H1 (cell line): ENCODE data around the gene FGR. TPM values are rescaled to one million over a fixed set of nuclear protein-coding genes. Genes with fewer than 3 reads are reported as not detected.

Experiments used
- CTCF ChIA-PET: fragments of 300-600 bp; sonication (Branson Sonifier 250); formaldehyde crosslinking; loops from one replicate; lab custom pipeline; 2021; ENCODE audit not compliant: partially characterized antibody; lab: Charles Lee
- POLR2A ChIA-PET: fragments of 300-600 bp; sonication (Branson Sonifier 250); formaldehyde crosslinking; loops from one replicate; lab custom pipeline; 2021; ENCODE audit warnings: inconsistent platforms; ENCODE audit not compliant: partially characterized antibody; lab: Charles Lee
- DNase-seq, 2 experiments: peaks; one replicate each; pipeline versions ENCODE4 v3.0.0 to v3.0.0-alpha.2; 2010 to 2022; ENCODE audit warnings: low spot score in 2 of 2, low read depth in 1 of 2, mixed read lengths in 1 of 2
- FAIRE-seq: peaks from 2 replicates; lab custom pipeline; 2011; peaks lifted over from hg19 to GRCh38; lab: Jason Lieb, UNC
- H2AFZ ChIP-seq: 2 replicates; pipeline ENCODE4 v1.8.1; 2012; ENCODE audit warnings: low read length, inconsistent platforms
- H2AK5ac ChIP-seq: 2 replicates; pipeline ENCODE4 v1.6.1; 2013; ENCODE audit warnings: low read depth, low read length
- H2BK120ac ChIP-seq: replicated peaks from 2 replicates; pipeline ENCODE3; 2013; ENCODE audit warnings: low read depth, low read length, inconsistent platforms
- H2BK12ac ChIP-seq: 2 replicates; pipeline ENCODE4 v1.6.1; 2013; ENCODE audit warnings: low read depth, low read length
- H2BK15ac ChIP-seq: 2 replicates; pipeline ENCODE4 v1.6.1; 2013; ENCODE audit warnings: low read length
- H2BK20ac ChIP-seq: 2 replicates; pipeline ENCODE4 v1.6.1; 2013; ENCODE audit warnings: low read length
- H2BK5ac ChIP-seq: 2 replicates; pipeline ENCODE4 v1.6.1; 2013; ENCODE audit warnings: low read depth, low read length
- H3K14ac ChIP-seq: 2 replicates; pipeline ENCODE4 v1.6.1; 2013; ENCODE audit warnings: inconsistent platforms; ENCODE audit not compliant: insufficient read length
- H3K18ac ChIP-seq: 2 replicates; pipeline ENCODE4 v1.6.1; 2013; ENCODE audit warnings: low read length; ENCODE audit errors: extremely low read depth
- H3K23ac ChIP-seq: 2 replicates; pipeline ENCODE4 v1.6.1; 2013; ENCODE audit warnings: inconsistent platforms; ENCODE audit not compliant: insufficient read length
- H3K23me2 ChIP-seq: 2 replicates; pipeline ENCODE4 v1.6.1; 2013; ENCODE audit warnings: low read depth, low read length
- H3K27ac ChIP-seq: 2 replicates; pipeline ENCODE4 v1.6.1; 2011; ENCODE audit warnings: low read depth, low read length, inconsistent platforms
- H3K27me3 ChIP-seq, 4 experiments: replicated peaks in 1 of 4; 1 replicate in 1 of 4; 2 replicates in 3 of 4; pipeline versions ENCODE4 v1.6.1 to v1.8.1; 2011 to 2013; ENCODE audit warnings: low read length in 3 of 4, mild to moderate bottlenecking in 3 of 4, inconsistent platforms in 2 of 4, mixed read lengths in 2 of 4, moderate library complexity in 1 of 4; ENCODE audit not compliant: control insufficient read depth in 3 of 4, insufficient read depth in 3 of 4; ENCODE audit errors: extremely low read depth in 1 of 4
- H3K36me3 ChIP-seq, 4 experiments: 2 replicates each; pipeline versions ENCODE4 v1.6.1 to v1.8.1; 2011 to 2013; ENCODE audit warnings: mild to moderate bottlenecking in 4 of 4, low read length in 3 of 4, moderate library complexity in 2 of 4, control low read depth in 1 of 4, inconsistent platforms in 1 of 4; ENCODE audit not compliant: insufficient read depth in 4 of 4, control insufficient read depth in 2 of 4
- H3K4ac ChIP-seq: replicated peaks from 2 replicates; pipeline ENCODE3; 2013; ENCODE audit warnings: low read length, low read depth, mixed read lengths, inconsistent platforms; ENCODE audit not compliant: insufficient read length
- H3K4me1 ChIP-seq, 4 experiments: replicated peaks in 1 of 4; 1 replicate in 1 of 4; 2 replicates in 3 of 4; pipeline versions ENCODE4 v1.6.1 to v1.8.1; 2011 to 2013; ENCODE audit warnings: low read length in 3 of 4, inconsistent platforms in 2 of 4, mixed read lengths in 1 of 4; ENCODE audit not compliant: insufficient read depth in 4 of 4, control insufficient read depth in 3 of 4
- H3K4me2 ChIP-seq, 2 experiments: 2 replicates each; pipeline versions ENCODE4 v1.6.1 to v1.8.1; 2011 to 2013; ENCODE audit warnings: low read depth in 2 of 2, low read length in 2 of 2, control low read depth in 1 of 2, inconsistent platforms in 1 of 2, mild to moderate bottlenecking in 1 of 2; ENCODE audit not compliant: insufficient read depth in 1 of 2
- H3K4me3 ChIP-seq, 4 experiments: fragments of 200-600, 300-600 bp in 1 of 4; sonication (generic), shearing (Covaris generic), sonication (Bioruptor Twin) in 1 of 4; 2 replicates each; pipeline versions ENCODE4 v1.5.1 to v1.8.1; 2011 to 2016; ENCODE audit warnings: low read length in 4 of 4, low read depth in 3 of 4, control low read depth in 2 of 4, inconsistent platforms in 2 of 4, mild to moderate bottlenecking in 2 of 4, mixed read lengths in 1 of 4, moderate library complexity in 1 of 4; ENCODE audit not compliant: insufficient read depth in 2 of 4; ENCODE audit errors: extremely low read depth in 1 of 4
- H3K56ac ChIP-seq: replicated peaks from 2 replicates; pipeline ENCODE3; 2013; ENCODE audit warnings: low read depth, mild to moderate bottlenecking, mixed read lengths, low read length, inconsistent platforms; ENCODE audit not compliant: insufficient read length
- H3K79me1 ChIP-seq: 2 replicates; pipeline ENCODE4 v1.6.1; 2013; ENCODE audit warnings: low read depth, low read length, control low read depth
- H3K79me2 ChIP-seq, 2 experiments: 2 replicates each; pipeline versions ENCODE4 v1.6.1 to v1.8.1; 2012 to 2013; ENCODE audit warnings: low read length in 2 of 2, mild to moderate bottlenecking in 2 of 2, inconsistent platforms in 1 of 2; ENCODE audit not compliant: insufficient read depth in 2 of 2, control insufficient read depth in 1 of 2
- H3K9ac ChIP-seq, 4 experiments: replicated peaks in 1 of 4; 1 replicate in 1 of 4; 2 replicates in 3 of 4; pipeline versions ENCODE4 v1.6.1 to v1.8.1; 2011 to 2013; ENCODE audit warnings: low read depth in 3 of 4, low read length in 3 of 4, control low read depth in 2 of 4, mild to moderate bottlenecking in 2 of 4, moderate library complexity in 2 of 4, inconsistent platforms in 1 of 4; ENCODE audit errors: extremely low read depth in 1 of 4
- H3K9me3 ChIP-seq, 2 experiments: 2 replicates each; pipeline versions ENCODE4 v1.6.1 to v1.8.1; 2012 to 2013; ENCODE audit warnings: mild to moderate bottlenecking in 2 of 2, moderate library complexity in 2 of 2, control low read depth in 1 of 2, inconsistent platforms in 1 of 2, low read depth in 1 of 2, low read length in 1 of 2, mixed read lengths in 1 of 2; ENCODE audit not compliant: insufficient read depth in 2 of 2
- H4K20me1 ChIP-seq, 2 experiments: replicated peaks in 1 of 2; 2 replicates each; pipeline versions ENCODE3 to v1.8.1; 2011 to 2013; ENCODE audit warnings: inconsistent platforms in 2 of 2, low read length in 2 of 2, mild to moderate bottlenecking in 1 of 2; ENCODE audit not compliant: insufficient read depth in 2 of 2, control insufficient read depth in 1 of 2
- H4K5ac ChIP-seq: 2 replicates; pipeline ENCODE4 v1.6.1; 2013; ENCODE audit warnings: low read length, low read depth, mixed read lengths, inconsistent platforms; ENCODE audit not compliant: insufficient read length
- H4K8ac ChIP-seq: 2 replicates; pipeline ENCODE4 v1.8.0; 2013; ENCODE audit warnings: mild to moderate bottlenecking, moderate library complexity, low read length, inconsistent platforms; ENCODE audit not compliant: insufficient read depth; ENCODE audit errors: extremely low read depth
- H4K91ac ChIP-seq: replicated peaks from 2 replicates; pipeline ENCODE3; 2013; ENCODE audit warnings: low read length, mixed read lengths, inconsistent platforms; ENCODE audit not compliant: insufficient read length
- BCL11A ChIP-seq, 2 experiments: IDR thresholded peaks; one replicate each; pipeline ENCODE4 v1.6.1; 2011; ENCODE audit warnings: low read depth in 2 of 2, low read length in 2 of 2, mild to moderate bottlenecking in 2 of 2
- CREB1 ChIP-seq: IDR thresholded peaks from 2 replicates; pipeline ENCODE4 v1.6.1; 2012; ENCODE audit warnings: inconsistent platforms
- MAFK ChIP-seq: IDR thresholded peaks from 2 replicates; pipeline ENCODE4 v1.6.1; 2012; ENCODE audit warnings: low read depth, mild to moderate bottlenecking, improper control_type of control experiment, low read length
- SP4 ChIP-seq: IDR thresholded peaks from 2 replicates; pipeline ENCODE4 v1.6.1; 2012; ENCODE audit warnings: low read length, inconsistent platforms
- WGBS, 2 experiments: shearing (Covaris generic) in 1 of 2; methylation state at CpG; one replicate each; pipeline versions ENCODE4 v1.1.6 to v1.1.7; 2013 to 2015; ENCODE audit warnings: low lambda C conversion rate in 2 of 2, mixed read lengths in 2 of 2, inconsistent platforms in 1 of 2, low coverage in 1 of 2, missing lambda C conversion rate in 1 of 2; ENCODE audit not compliant: insufficient replicate concordance in 2 of 2, insufficient coverage in 1 of 2, insufficient read length in 1 of 2; ENCODE audit errors: extremely low coverage in 1 of 2, missing lambda C conversion rate in 1 of 2; 5-methylcytosine and 5-hydroxymethylcytosine counted together
- polyA plus RNA-seq, 7 experiments: library from polyadenylated mRNA; depleted of rRNA in 3 of 7; stranded (reverse) in 5 of 7; unstranded in 2 of 7; fragments of >200 nt in 5 of 7; fragments of 200-250 nt in 2 of 7; gene quantifications; 1 replicate in 5 of 7; 2 replicates in 1 of 7; 4 replicates in 1 of 7; pipeline versions ENCODE4 v1.2.1 to v1.2.3, GENCODE V29; 2011 to 2013; ENCODE audit warnings: missing spikeins in 2 of 7, mixed read lengths in 2 of 7
- total RNA-seq: library from RNA; stranded (reverse); fragmentation: NEBNext Ultra II Directional; extraction: Animal tissue kit (Norgen Biotek cat#: 25700); gene quantifications from 2 replicates; pipeline ENCODE4 v1.2.1, GENCODE V29; 2021

FGR gene
- total and polyA plus RNA-seq, 2 of the 8 experiments (the other 6 are each of a cell fraction or from before 2014, with no cell fraction given), result 0.22 to 0.95 TPM

GRCh38 chr1:27645071-27645415 is 10.1 kb upstream of the FGR start:
- DNase-seq (no peak), FAIRE-seq (no peak)
- H2BK15ac ChIP-seq, result no peak overlapping the region
- H3K4me1 ChIP-seq, result peaks cover 0 to 5% (median 2%) of the 10 kb centered on the region in 4 experiments; a peak in 4 of 7 replicates
- H2AK5ac ChIP-seq, result no peak overlapping the region
- no peak overlapping the region for H3K27ac ChIP-seq
- WGBS, 2 experiments, result 95% methylated on average over 4 of the region's 4 CpGs; no CpG with 5 or more reads in 1 of the 2 experiments
- H3K36me3 ChIP-seq, result no peaks in the 10 kb centered on the region
- no peak overlapping the region for H4K5ac ChIP-seq
- no peaks in the 10 kb centered on the region for H3K23me2 ChIP-seq
- no peaks in the 10 kb centered on the region for H3K9me3 ChIP-seq
- no peak overlapping the region for H3K4me3 ChIP-seq
- H4K91ac ChIP-seq, result no peak overlapping the region
- POLR2A ChIA-PET, result no interaction called here
- CTCF ChIA-PET, result interaction anchor here (0.9 to 2.8 kb wide), 13 partner anchors 11 to 312 kb away, joined by 3 to 30 read pairs (median 4); no protein-coding TSS in a partner anchor
- no peak overlapping the region for H4K8ac ChIP-seq
- no peaks in the 10 kb centered on the region for H3K27me3 ChIP-seq
- H2BK120ac ChIP-seq, result no peak overlapping the region
- H3K18ac ChIP-seq, result no peak overlapping the region
- H3K9ac ChIP-seq, result no peak overlapping the region
- no peak overlapping the region for H3K4ac ChIP-seq
- H2BK12ac ChIP-seq, result no peak overlapping the region
- H2BK5ac ChIP-seq, result no peak overlapping the region
- H3K4me2 ChIP-seq, result no peak overlapping the region
- H2BK20ac ChIP-seq, result no peak overlapping the region
- no peaks in the 10 kb centered on the region for H3K79me2 ChIP-seq
- H3K56ac ChIP-seq, result no peak overlapping the region
- H3K23ac ChIP-seq, result no peak overlapping the region
- no peaks in the 10 kb centered on the region for H3K79me1 ChIP-seq
- H3K14ac ChIP-seq, result no peak overlapping the region
- no peaks in the 10 kb centered on the region for H4K20me1 ChIP-seq
- H2AFZ ChIP-seq, result no peak overlapping the region
- no peak for TF ChIP-seq MAFK
- no peak for TF ChIP-seq SP4
- no peak for TF ChIP-seq BCL11A (IDR thresholded peaks at IDR 0.05; ENCODE audit: low read depth in 2 of 2, low read length in 2 of 2)
- TF ChIP-seq CREB1, result no peak
